Measurements from ENCODE around the gene ALPL. TPM values are rescaled to one million over a fixed set of nuclear protein-coding genes. Genes with fewer than 3 reads are reported as not detected.

Gene ALPL
- total RNA-seq, 1 experiment from 2014 or later = 140 TPM

DNA sequence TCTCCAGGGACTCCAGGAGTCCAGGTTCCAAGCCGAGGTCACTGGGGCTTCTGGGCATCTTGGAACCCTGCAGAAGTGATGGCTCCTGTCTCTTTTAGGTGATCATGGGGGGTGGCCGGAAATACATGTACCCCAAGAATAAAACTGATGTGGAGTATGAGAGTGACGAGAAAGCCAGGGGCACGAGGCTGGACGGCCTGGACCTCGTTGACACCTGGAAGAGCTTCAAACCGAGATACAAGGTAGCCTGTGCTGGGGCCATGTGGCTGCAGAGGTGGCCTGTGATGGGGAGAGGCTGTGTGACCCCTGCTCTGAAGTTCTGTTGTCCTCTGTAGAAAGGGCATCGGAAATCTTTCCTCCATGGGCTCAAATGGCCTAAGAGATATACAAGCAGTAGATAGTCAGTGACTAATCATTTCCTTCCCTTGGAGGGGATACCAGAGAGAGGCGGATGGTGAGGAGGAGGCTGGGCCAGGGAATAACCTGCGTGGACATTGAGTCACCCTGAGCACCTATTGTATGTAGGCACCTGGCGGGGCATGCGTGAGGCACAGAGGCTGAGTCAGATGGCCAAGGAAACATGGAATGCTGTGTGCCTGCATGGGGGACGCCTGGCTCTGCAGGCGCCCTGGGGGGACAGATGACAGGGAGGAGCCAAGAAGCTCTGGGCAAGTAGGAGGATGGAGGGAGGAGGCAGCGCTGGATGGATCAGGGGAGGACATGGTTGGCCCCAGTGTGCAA lies 59.0 kb downstream of the ALPL start:
- ATAC-seq = no peak; the same call in 1 of the 2 replicates
- Mint-ChIP-seq H3K4me3 (no peak overlapping the region), H3K27ac (peak overlapping the region; percentile 83)

DNA sequence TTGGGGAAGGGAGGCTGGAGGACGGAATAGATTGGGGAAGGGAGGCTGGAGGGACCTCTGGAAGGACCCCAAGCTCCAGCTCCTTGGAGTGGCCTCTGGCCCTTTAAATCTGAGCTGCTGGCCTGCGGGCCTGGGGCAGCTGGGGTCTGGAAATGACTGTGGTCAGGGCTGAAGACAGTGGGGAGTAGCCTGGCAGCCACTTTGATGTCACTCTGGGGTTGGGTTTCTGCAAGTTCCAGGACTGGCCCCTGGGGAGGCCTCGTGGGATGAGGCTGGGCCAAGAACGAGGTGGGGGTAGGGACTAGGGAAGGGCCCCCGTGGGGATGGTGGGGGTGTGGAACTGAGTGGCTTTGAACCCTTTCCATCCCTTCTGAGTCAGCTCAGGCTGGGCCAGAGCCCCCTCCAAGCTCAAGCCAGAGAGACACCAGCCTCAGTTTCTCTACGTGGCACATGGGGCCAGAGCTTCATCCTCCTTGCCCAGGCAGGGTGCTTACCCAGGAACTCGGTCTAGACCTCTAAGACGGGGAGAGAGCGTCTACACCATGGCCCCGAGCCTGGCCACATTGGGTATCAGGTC lies 59.7 kb downstream of the ALPL start:
- Mint-ChIP-seq H3K27me3 (ENCODE audit: low read depth) (no peaks in the 10 kb centered on the region), H3K4me1 (peaks cover 11% of the 10 kb centered on the region; the same call in 1 of the 2 replicates), H3K36me3 (peaks cover 13% of the 10 kb centered on the region), H3K9me3 (peaks cover 3% of the 10 kb centered on the region; the same call in 1 of the 2 replicates), H3K27ac (0 out of 2 replicates have a peak overlapping the region, but pooled peaks have one; percentile 26), H3K4me3 (no peak overlapping the region)
- ChIA-PET POLR2A (no interaction called here), CTCF (interaction anchor here (0.6 to 1.6 kb wide), 3 partner anchors 32 to 200 kb away, joined by 3 to 4 read pairs (median 4); partner anchors contain the start of gene ALPL)
- no peak for DNase-seq (ENCODE audit: low spot score)
- ATAC-seq = no peak
- TF ChIP-seq, protein P1, sequence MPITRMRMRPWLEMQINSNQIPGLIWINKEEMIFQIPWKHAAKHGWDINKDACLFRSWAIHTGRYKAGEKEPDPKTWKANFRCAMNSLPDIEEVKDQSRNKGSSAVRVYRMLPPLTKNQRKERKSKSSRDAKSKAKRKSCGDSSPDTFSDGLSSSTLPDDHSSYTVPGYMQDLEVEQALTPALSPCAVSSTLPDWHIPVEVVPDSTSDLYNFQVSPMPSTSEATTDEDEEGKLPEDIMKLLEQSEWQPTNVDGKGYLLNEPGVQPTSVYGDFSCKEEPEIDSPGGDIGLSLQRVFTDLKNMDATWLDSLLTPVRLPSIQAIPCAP (CRISPR knock-in tag; IDR thresholded peaks at IDR 0.05) = no peak
- TF ChIP-seq ATF1 (CRISPR knock-in tag; IDR thresholded peaks at IDR 0.05) = no peak
- no peak for TF ChIP-seq ZNF138 (CRISPR knock-in tag; conservative IDR thresholded peaks at IDR 0.05)
- TF ChIP-seq, protein P2, sequence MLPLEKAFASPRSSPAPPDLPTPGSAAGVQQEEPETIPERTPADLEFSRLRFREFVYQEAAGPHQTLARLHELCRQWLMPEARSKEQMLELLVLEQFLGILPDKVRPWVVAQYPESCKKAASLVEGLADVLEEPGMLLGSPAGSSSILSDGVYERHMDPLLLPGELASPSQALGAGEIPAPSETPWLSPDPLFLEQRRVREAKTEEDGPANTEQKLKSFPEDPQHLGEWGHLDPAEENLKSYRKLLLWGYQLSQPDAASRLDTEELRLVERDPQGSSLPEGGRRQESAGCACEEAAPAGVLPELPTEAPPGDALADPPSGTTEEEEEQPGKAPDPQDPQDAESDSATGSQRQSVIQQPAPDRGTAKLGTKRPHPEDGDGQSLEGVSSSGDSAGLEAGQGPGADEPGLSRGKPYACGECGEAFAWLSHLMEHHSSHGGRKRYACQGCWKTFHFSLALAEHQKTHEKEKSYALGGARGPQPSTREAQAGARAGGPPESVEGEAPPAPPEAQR (CRISPR knock-in tag; IDR thresholded peaks at IDR 0.05) = no peak
- TF ChIP-seq, protein P3, sequence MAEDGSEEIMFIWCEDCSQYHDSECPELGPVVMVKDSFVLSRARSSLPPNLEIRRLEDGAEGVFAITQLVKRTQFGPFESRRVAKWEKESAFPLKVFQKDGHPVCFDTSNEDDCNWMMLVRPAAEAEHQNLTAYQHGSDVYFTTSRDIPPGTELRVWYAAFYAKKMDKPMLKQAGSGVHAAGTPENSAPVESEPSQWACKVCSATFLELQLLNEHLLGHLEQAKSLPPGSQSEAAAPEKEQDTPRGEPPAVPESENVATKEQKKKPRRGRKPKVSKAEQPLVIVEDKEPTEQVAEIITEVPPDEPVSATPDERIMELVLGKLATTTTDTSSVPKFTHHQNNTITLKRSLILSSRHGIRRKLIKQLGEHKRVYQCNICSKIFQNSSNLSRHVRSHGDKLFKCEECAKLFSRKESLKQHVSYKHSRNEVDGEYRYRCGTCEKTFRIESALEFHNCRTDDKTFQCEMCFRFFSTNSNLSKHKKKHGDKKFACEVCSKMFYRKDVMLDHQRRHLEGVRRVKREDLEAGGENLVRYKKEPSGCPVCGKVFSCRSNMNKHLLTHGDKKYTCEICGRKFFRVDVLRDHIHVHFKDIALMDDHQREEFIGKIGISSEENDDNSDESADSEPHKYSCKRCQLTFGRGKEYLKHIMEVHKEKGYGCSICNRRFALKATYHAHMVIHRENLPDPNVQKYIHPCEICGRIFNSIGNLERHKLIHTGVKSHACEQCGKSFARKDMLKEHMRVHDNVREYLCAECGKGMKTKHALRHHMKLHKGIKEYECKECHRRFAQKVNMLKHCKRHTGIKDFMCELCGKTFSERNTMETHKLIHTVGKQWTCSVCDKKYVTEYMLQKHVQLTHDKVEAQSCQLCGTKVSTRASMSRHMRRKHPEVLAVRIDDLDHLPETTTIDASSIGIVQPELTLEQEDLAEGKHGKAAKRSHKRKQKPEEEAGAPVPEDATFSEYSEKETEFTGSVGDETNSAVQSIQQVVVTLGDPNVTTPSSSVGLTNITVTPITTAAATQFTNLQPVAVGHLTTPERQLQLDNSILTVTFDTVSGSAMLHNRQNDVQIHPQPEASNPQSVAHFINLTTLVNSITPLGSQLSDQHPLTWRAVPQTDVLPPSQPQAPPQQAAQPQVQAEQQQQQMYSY (CRISPR knock-in tag; IDR thresholded peaks at IDR 0.05) = no peak
- TF ChIP-seq CREB1 (CRISPR knock-in tag; IDR thresholded peaks at IDR 0.05) = no peak
- TF ChIP-seq, protein P4, sequence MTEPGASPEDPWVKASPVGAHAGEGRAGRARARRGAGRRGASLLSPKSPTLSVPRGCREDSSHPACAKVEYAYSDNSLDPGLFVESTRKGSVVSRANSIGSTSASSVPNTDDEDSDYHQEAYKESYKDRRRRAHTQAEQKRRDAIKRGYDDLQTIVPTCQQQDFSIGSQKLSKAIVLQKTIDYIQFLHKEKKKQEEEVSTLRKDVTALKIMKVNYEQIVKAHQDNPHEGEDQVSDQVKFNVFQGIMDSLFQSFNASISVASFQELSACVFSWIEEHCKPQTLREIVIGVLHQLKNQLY (CRISPR knock-in tag; IDR thresholded peaks at IDR 0.05) = no peak
- no peak for TF ChIP-seq RORB (CRISPR knock-in tag; IDR thresholded peaks at IDR 0.05)
- no peak for TF ChIP-seq NR1H2 (CRISPR knock-in tag; IDR thresholded peaks at IDR 0.05)
- TF ChIP-seq, protein P5, sequence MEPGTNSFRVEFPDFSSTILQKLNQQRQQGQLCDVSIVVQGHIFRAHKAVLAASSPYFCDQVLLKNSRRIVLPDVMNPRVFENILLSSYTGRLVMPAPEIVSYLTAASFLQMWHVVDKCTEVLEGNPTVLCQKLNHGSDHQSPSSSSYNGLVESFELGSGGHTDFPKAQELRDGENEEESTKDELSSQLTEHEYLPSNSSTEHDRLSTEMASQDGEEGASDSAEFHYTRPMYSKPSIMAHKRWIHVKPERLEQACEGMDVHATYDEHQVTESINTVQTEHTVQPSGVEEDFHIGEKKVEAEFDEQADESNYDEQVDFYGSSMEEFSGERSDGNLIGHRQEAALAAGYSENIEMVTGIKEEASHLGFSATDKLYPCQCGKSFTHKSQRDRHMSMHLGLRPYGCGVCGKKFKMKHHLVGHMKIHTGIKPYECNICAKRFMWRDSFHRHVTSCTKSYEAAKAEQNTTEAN (CRISPR knock-in tag; IDR thresholded peaks at IDR 0.05) = no peak
- TF ChIP-seq, protein P6, sequence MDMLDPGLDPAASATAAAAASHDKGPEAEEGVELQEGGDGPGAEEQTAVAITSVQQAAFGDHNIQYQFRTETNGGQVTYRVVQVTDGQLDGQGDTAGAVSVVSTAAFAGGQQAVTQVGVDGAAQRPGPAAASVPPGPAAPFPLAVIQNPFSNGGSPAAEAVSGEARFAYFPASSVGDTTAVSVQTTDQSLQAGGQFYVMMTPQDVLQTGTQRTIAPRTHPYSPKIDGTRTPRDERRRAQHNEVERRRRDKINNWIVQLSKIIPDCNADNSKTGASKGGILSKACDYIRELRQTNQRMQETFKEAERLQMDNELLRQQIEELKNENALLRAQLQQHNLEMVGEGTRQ (CRISPR knock-in tag; IDR thresholded peaks at IDR 0.05) = no peak
- TF ChIP-seq GABPB1 (CRISPR knock-in tag; IDR thresholded peaks at IDR 0.05) = no peak
- TF ChIP-seq ZNF232 (CRISPR knock-in tag; IDR thresholded peaks at IDR 0.05) = no peak

More for the DNA sequence above, 59.0 kb downstream of the ALPL start:
- no peak for TF ChIP-seq ZBTB21 (CRISPR knock-in tag; IDR thresholded peaks at IDR 0.05; ENCODE audit: borderline replicate concordance)
- TF ChIP-seq, protein P7, sequence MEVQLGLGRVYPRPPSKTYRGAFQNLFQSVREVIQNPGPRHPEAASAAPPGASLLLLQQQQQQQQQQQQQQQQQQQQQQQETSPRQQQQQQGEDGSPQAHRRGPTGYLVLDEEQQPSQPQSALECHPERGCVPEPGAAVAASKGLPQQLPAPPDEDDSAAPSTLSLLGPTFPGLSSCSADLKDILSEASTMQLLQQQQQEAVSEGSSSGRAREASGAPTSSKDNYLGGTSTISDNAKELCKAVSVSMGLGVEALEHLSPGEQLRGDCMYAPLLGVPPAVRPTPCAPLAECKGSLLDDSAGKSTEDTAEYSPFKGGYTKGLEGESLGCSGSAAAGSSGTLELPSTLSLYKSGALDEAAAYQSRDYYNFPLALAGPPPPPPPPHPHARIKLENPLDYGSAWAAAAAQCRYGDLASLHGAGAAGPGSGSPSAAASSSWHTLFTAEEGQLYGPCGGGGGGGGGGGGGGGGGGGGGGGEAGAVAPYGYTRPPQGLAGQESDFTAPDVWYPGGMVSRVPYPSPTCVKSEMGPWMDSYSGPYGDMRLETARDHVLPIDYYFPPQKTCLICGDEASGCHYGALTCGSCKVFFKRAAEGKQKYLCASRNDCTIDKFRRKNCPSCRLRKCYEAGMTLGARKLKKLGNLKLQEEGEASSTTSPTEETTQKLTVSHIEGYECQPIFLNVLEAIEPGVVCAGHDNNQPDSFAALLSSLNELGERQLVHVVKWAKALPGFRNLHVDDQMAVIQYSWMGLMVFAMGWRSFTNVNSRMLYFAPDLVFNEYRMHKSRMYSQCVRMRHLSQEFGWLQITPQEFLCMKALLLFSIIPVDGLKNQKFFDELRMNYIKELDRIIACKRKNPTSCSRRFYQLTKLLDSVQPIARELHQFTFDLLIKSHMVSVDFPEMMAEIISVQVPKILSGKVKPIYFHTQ (CRISPR knock-in tag; IDR thresholded peaks at IDR 0.05) = no peak
- TF ChIP-seq, protein P8, sequence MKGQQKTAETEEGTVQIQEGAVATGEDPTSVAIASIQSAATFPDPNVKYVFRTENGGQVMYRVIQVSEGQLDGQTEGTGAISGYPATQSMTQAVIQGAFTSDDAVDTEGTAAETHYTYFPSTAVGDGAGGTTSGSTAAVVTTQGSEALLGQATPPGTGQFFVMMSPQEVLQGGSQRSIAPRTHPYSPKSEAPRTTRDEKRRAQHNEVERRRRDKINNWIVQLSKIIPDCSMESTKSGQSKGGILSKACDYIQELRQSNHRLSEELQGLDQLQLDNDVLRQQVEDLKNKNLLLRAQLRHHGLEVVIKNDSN (CRISPR knock-in tag; IDR thresholded peaks at IDR 0.05) = no peak
- TF ChIP-seq, protein P6 (CRISPR knock-in tag; IDR thresholded peaks at IDR 0.05) = no peak
- no peak for TF ChIP-seq FOXK1 (CRISPR knock-in tag; IDR thresholded peaks at IDR 0.05)
- no peak for TF ChIP-seq ZNF263 (CRISPR knock-in tag; IDR thresholded peaks at IDR 0.05; ENCODE audit: low read depth)
- Mint-ChIP-seq H3K27me3 (ENCODE audit: low read depth) (no peaks in the 10 kb centered on the region), H3K9me3 (peaks cover 3% of the 10 kb centered on the region; the same call in 1 of the 2 replicates), H3K36me3 (peaks cover 13% of the 10 kb centered on the region), H3K4me1 (peaks cover 6% of the 10 kb centered on the region; the same call in 1 of the 2 replicates)
- ChIA-PET CTCF (interaction anchor here (0.5 to 1.6 kb wide), 4 partner anchors 30 to 200 kb away, joined by 3 to 4 read pairs (median 3); partner anchors contain the start of gene ALPL), POLR2A (interaction anchor here (0.5 kb wide), 1 partner anchor 368 kb away, joined by 6 read pairs; no protein-coding TSS in a partner anchor)
- DNase-seq (ENCODE audit: low spot score) = no peak
